ENCODE data around the gene ACAA1.
A peak's percentile ranks its signal among the peaks of the same experiment; 100 is the strongest.
"Not testable (repeated sequence)": the region's sequence is repeated elsewhere in the genome, so short reads cannot be mapped to it uniquely, and the experiment has no call there.

ACAA1 gene

DNA sequence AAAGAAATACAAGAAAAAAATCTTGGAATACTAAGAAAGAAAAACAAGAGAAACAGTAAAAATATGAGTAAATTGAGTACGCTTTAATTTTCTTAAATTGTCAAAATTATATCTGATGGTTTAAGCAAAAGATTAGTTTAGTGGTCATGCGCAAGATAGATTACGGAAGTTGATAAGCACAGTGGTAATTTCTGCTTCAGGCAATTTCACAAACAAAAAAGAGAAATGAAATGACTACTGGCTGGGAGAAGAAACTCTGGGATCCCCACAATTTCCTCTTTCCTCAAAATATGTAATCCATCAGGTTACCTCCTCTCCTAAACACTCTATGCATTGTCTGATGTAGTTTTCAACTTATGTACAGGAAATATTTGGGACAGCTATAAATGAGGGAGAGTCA is 10.5 kb upstream of the ACAA1 start:
- no peak overlapping the region for H3K4me3 ChIP-seq (ENCODE audit: low read length)
- TF ChIP-seq ZNF274 (IDR thresholded peaks at IDR 0.05; ENCODE audit: low read depth, low read length), result no peak

DNA sequence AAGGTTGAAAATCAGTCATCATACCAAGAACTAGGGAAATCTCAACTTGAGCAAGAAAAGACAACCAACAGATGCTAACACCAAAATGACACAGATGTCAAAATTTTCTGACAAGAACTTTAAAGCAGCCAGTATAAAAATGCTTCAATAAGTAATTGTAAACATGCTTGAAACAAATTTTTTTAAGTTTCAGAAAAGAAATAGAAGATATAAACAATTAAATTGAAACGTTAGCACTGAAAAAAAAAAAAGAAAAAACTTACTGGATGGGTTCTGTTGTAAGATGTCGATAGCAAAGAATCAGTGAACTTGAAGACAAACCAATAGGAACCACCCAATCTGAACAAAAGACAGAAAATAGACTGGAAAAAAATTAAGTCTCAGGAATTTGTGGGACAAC is 9.6 kb upstream of the ACAA1 start:
- no peak overlapping the region for H3K4me3 ChIP-seq (ENCODE audit: low read length)
- TF ChIP-seq ZNF274 (IDR thresholded peaks at IDR 0.05; ENCODE audit: low read depth, low read length), result no peak

DNA sequence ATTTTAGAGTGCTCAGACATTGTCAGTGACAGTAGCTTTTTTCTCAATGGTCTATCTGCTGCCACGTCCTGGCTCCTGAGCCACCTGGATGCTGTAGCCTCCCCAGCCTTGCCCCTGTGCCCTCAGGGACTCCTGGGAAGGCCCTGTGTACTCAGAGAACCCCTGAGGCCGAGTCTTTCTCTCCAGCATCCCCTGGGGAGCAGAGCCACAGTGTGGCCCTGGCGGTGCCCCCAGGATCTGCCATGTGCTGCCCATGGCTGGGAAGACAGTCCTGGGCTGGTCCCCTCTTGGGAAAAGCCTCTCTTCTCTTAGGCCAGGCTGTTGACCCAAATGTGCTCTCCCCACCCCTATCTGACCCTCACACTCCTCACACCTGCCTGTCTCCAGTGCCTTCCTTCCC is 6.6 kb upstream of the ACAA1 start:
- TF ChIP-seq ZNF274 (IDR thresholded peaks at IDR 0.05; ENCODE audit: low read depth, low read length), result no peak
- H3K4me3 ChIP-seq (ENCODE audit: low read length), result no peak overlapping the region

DNA sequence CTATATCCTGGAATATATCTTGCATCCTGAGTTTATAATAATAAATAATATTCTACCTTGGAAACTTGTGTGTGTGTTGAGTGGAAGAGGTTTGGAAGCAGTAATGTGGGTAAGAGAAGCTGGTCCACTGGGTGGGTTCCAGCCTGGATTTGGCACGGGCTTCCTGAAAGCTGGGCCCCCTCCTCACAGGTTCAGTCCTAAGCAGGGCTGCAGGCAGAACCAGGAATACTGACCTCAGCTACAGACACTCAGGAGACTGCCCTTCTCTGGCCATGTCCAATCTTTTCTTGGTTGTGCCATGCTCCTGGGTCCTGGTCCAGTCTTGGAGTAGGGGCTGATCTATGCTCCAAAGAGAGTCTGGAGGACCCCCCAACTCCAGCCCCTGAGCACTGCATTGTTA is 6.0 kb upstream of the ACAA1 start:
- TF ChIP-seq ZNF274 (IDR thresholded peaks at IDR 0.05; ENCODE audit: low read depth, low read length), result no peak
- H3K4me3 ChIP-seq (ENCODE audit: low read length), result no peak overlapping the region

DNA sequence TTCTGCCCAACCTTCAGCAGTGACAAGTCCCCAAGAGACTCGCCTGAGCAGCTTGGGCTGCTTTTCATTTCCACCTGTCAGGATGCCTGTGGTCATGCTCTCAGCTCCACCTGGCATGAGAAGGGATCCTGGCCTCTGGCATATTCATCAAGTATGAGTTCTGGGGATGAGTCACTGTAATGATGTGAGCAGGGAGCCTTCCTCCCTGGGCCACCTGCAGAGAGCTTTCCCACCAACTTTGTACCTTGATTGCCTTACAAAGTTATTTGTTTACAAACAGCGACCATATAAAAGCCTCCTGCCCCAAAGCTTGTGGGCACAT is 5.0 kb upstream of the ACAA1 start:
- no peak for TF ChIP-seq ZNF274 (IDR thresholded peaks at IDR 0.05; ENCODE audit: low read depth, low read length)
- no peak overlapping the region for H3K4me3 ChIP-seq (ENCODE audit: low read length)

DNA sequence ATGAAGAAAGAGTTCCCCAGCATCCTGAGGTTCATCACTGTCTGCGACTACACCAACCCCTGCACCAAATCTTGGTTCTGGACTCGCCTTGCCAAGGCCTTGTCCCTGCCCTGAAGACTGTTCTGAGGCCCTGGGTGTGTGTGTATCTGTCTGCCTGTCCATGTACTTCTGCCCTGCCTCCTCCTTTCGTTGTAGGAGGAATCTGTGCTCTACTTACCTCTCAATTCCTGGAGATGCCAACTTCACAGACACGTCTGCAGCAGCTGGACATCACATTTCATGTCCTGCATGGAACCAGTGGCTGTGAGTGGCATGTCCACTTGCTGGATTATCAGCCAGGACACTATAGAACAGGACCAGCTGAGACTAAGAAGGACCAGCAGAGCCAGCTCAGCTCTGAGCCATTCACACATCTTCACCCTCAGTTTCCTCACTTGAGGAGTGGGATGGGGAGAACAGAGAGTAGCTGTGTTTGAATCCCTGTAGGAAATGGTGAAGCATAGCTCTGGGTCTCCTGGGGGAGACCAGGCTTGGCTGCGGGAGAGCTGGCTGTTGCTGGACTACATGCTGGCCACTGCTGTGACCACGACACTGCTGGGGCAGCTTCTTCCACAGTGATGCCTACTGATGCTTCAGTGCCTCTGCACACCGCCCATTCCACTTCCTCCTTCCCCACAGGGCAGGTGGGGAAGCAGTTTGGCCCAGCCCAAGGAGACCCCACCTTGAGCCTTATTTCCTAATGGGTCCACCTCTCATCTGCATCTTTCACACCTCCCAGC is 4.4 kb upstream of the ACAA1 start:
- no peak for TF ChIP-seq ZNF274 (IDR thresholded peaks at IDR 0.05; ENCODE audit: low read depth, low read length)
- no peak overlapping the region for H3K4me3 ChIP-seq (ENCODE audit: low read length)

DNA sequence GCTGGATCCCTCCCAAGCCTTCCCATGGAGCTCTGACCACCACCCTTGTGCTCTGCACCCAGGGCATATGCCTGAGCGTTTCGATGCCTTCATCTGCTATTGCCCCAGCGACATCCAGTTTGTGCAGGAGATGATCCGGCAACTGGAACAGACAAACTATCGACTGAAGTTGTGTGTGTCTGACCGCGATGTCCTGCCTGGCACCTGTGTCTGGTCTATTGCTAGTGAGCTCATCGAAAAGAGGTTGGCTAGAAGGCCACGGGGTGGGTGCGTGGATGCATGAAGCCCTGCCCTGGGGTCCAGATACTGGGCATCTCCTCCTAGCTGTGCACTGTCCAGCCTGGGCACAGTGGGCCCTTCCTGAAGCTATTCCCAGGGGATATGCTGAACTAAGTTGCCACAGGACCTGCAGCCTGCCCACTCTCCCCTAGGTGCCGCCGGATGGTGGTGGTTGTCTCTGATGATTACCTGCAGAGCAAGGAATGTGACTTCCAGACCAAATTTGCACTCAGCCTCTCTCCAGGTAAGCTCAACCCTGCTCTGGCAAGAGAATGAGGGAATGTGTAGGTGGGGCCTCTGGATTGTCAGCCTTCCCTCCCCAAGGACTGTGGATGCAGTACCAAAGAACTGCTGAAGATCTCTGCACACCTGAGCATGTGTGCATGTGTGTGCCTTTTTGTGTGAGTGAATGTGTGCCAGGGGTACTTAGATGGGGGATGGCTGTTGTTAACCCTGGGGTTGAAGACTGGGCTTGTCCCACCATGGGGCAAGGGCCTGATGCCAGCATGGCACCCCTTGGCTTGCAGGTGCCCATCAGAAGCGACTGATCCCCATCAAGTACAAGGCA is 3.6 kb upstream of the ACAA1 start:
- TF ChIP-seq ZNF274 (IDR thresholded peaks at IDR 0.05; ENCODE audit: low read depth, low read length), result no peak
- H3K4me3 ChIP-seq (ENCODE audit: low read length), result peak overlapping the region; percentile 87; the same call in 1 of the 2 replicates

DNA sequence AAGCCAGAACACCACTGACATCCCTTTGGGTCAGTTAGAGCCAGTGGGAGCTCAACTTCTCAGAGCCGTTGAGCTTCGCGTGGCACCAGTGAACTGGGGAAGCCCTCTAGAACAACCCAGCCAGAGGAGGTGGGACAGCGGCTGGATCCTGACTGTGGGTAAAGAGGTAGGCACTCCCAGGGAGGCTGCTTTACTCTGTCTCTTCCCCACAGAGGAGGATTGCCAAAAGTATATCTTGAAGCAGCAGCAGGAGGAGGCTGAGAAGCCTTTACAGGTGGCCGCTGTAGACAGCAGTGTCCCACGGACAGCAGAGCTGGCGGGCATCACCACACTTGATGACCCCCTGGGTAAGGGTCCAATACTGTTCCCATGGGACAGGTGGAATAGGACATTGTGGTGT is 2.7 kb upstream of the ACAA1 start:
- TF ChIP-seq ZNF274 (IDR thresholded peaks at IDR 0.05; ENCODE audit: low read depth, low read length), result no peak
- H3K4me3 ChIP-seq (ENCODE audit: low read length), result peak overlapping the region; percentile 87; the same call in 1 of the 2 replicates

DNA sequence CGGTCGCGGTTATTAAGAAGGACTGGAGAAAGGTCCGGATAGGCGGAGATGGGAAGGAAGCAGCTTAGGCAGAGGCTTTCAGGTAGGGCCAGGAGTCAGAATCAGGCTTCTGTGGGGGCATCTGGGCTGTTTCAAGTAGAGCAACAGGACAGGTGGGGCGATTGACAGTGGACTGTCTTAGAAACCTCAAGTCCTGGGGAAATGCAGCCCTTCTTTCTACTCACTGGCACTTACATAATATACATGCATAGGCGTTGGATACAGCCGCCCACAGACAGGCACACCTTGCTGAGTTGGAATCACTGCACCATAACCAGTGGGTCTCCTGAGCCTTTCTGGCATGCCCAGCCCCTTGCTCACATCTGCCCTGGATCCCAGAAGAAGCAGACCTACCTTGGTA is 2.3 kb upstream of the ACAA1 start:
- TF ChIP-seq ZNF274 (IDR thresholded peaks at IDR 0.05; ENCODE audit: low read depth, low read length), result no peak
- peak overlapping the region; percentile 87 for H3K4me3 ChIP-seq (ENCODE audit: low read length)

DNA sequence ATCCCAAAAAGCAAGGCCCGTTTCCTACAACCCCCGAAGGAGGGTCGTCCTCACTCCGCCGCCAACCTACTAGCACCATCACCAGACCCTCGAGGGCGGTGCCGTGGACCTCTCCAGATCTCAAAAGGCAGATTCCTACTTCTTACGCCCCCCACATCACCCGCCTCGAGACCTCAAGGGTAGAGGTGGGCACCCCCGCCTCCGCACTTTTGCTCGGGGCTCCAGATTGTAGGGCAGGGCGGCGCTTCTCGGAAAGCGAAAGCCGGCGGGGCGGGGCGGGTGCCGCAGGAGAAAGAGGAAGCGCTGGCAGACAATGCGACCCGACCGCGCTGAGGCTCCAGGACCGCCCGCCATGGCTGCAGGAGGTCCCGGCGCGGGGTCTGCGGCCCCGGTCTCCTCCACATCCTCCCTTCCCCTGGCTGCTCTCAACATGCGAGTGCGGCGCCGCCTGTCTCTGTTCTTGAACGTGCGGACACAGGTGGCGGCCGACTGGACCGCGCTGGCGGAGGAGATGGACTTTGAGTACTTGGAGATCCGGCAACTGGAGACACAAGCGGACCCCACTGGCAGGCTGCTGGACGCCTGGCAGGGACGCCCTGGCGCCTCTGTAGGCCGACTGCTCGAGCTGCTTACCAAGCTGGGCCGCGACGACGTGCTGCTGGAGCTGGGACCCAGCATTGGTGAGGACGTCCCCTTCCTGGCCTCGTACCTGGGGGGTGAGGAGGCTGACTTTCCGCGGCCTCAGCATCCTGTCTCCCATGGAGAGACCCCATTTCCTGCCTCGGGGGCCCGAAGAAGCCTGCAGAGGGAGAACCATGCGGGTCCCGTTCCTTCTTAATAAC is 1.6 kb upstream of the ACAA1 start, which contains the start of gene MYD88:
Gene MYD88, plus strand, starts transcription at position 313 of the 842 bp plus-strand sequence. Its CDS starts 40 bp downstream, at position 353.
- TF ChIP-seq ZNF274 (IDR thresholded peaks at IDR 0.05; ENCODE audit: low read depth, low read length), result no peak

DNA sequence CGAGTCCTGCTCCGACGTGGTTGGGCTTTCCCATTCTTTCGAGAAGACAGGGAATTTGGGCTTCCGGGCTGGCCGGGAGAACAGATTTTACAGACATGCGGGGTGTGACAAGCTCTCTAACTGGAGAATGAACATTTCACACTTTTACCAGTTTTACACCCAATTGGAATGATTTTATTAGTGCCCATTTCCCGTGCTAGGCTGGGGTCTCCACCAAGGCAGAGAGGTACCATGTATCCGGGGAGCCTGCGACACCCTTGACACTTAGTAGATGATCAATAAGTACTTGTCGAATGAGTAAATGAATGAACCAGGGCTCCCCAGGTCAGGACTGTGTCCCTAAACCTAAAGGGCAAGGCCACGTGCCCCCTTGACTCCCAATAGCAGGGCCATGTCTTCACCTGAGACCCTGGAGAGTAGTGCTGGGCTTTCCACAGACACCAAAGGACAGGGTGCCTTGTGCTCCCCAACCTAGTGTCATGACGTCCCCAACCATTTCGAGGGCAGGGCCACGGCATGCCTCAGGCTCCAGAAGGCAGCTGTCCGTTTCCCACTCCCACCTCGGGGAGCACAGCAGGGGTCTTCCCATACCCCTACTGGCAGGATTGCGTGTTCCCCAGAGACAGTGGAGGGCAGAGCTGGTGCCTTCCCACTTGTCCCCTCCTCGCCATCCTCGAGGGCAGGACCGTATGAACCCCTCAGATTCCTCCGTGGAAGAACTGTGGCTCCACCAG is 855 bp upstream of the ACAA1 start:
- no peak for TF ChIP-seq ZNF274 (IDR thresholded peaks at IDR 0.05; ENCODE audit: low read depth, low read length)
- H3K4me3 ChIP-seq (ENCODE audit: low read length), result peak overlapping the region; percentile 87

More for the DNA sequence above, 1.6 kb upstream of the ACAA1 start, which contains the start of gene MYD88:
- peak within 1 kb of the TSS; percentile 87 for H3K4me3 ChIP-seq (ENCODE audit: low read length)

DNA sequence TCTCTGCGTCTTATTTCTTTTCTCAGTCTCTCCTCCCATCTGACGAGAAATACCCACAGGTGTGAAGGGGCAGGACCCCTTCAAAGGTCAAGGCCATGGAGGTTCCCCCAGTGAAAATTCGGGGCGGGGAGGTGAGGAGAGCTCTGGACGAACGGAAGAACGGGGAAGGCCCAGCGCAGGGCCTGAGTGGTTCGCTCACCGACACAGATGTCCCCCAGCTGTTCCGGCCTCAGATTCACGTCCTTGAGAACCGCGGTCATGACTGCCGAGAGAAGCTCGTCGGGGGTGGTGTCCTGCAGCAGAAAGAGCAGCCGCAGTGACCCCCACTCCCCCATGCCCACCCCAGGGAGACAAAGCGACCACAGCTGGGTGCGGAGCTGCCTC is 542 bp downstream of the ACAA1 start:
- no peak for TF ChIP-seq ZNF274 (IDR thresholded peaks at IDR 0.05; ENCODE audit: low read depth, low read length)
- peak overlapping the region; percentile 92 for H3K4me3 ChIP-seq (ENCODE audit: low read length)

DNA sequence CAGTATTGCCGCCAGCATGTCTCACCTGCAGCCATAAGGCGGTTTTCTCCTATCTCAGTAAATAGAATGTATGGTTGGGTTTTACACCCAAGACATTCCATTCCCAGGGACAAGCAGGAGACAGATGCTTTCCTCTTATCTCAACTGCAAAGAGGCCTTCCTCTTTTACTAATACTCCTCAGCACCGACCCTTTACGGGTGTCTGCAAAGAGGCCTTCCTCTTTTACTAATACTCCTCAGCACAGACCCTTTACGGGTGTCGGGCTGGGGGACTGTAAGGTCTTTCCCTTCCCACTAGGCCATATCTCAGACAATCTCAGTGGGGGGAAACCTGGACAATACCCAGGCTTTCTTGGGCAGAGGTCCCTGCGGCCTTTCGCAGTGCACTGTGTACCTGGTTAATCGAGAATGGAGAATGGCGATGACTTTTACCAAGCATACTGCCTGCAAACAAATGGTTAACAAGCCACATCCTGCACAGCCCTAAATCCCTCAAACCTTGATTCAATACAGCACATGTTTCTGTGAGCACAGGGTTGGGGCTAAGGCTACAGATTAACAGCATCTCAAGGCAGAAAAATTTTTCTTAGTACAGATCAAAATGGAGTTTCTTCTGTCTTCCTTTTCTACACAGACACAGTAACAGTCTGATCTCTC is 1.2 kb downstream of the ACAA1 start:
- peak overlapping the region; percentile 92 for H3K4me3 ChIP-seq (ENCODE audit: low read length)

DNA sequence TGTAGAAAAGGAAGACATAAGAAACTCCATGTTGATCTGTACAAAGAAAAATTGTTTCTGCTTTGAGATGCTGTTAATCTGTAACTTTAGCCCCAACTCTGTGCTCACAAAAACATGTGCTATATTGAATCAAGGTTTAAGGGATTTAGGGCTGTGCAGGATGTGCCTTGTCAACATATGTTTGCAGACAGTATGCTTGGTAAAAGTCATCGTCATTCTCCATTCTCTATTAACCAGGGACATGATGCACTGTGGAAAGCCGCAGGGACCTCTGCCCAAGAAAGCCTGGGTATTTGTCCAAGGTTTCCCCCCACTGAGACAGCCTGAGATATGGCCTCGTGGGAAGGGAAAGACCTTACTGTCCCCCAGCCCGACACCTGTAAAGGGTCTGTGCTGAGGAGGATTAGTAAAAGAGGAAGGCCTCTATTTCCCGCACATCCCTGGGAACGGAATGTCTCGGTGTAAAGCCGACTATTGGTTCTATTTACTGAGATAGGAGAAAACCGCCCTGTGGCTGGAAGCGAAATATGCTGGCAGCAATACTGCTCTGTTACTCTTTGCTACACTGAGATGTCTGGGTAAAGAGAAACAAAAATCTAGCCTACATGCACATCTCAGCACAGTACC is 2.3 kb downstream of the ACAA1 start:
- H3K4me3 ChIP-seq (ENCODE audit: low read length), result not testable (repeated sequence)
